ENCODE measurements around the gene ZNF451.

DNA sequence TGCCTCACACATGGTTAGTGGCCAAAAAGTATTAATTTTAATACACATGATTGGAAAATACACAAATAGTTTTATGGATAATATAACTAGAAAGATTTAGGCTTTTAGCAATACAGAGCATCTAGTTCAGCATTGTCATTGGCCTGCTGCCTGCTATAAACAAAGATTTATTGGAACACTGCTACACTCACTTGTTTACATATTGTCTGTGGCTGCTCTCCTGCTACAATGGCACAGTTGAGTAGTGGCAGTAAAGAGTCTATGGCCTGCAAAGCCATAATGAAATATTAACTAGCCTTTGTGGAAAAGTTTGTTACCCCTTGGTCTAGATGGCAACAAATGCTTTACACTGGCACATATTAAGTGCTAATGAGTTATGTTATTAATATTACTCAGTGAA is 37.8 kb downstream of the ZNF451 start:
- TF ChIP-seq CTCF (conservative IDR thresholded peaks at IDR 0.05; ENCODE audit: low read length) (no peak), EZH2phosphoT487 (IDR thresholded peaks at IDR 0.05; ENCODE audit: borderline replicate concordance) (no peak)
